Smooth muscle cell (in vitro differentiated cells): ENCODE results near the gene GFER. TPM values are rescaled to one million over a fixed set of nuclear protein-coding genes. Genes with fewer than 3 reads are reported as not detected.

Experiments
- DNase-seq: peaks from one replicate; lab custom pipeline; 2025; ENCODE audit not compliant: unreplicated experiment; lab: John Stamatoyannopoulos, UW
- H2AFZ ChIP-seq: fragments of 200-600 bp; sonication (generic); 2 replicates; pipeline ENCODE4 v1.6.0; 2016; ENCODE audit warnings: antibody characterized with exemption, low read depth, mild to moderate bottlenecking
- H3F3A ChIP-seq: fragments of 200-600 bp; sonication (generic); 2 replicates; pipeline ENCODE4 v1.6.0; 2017; ENCODE audit warnings: antibody characterized with exemption, low read depth
- H3K27ac ChIP-seq: fragments of 200-600 bp; sonication (generic); 2 replicates; pipeline ENCODE4 v1.5.1; 2016; ENCODE audit warnings: low read depth, mild to moderate bottlenecking
- H3K27me3 ChIP-seq: fragments of 200-600 bp; sonication (generic); 2 replicates; pipeline ENCODE4 v1.6.1; 2016; ENCODE audit warnings: low read depth, mild to moderate bottlenecking
- H3K36me3 ChIP-seq: fragments of 200-600 bp; sonication (generic); 2 replicates; pipeline ENCODE4 v1.5.1; 2016; ENCODE audit warnings: low read depth
- H3K4me1 ChIP-seq: fragments of 200-600 bp; sonication (generic); 2 replicates; pipeline ENCODE4 v1.5.1; 2016; ENCODE audit warnings: low read depth
- H3K4me2 ChIP-seq: fragments of 200-600 bp; sonication (generic); 2 replicates; pipeline ENCODE4 v1.6.0; 2016; ENCODE audit warnings: mild to moderate bottlenecking
- H3K4me3 ChIP-seq: fragments of 200-600 bp; sonication (generic); 2 replicates; pipeline ENCODE4 v1.5.1; 2016; ENCODE audit warnings: mild to moderate bottlenecking
- H3K79me2 ChIP-seq: fragments of 200-600 bp; sonication (generic); 2 replicates; pipeline ENCODE4 v1.6.0; 2016; ENCODE audit warnings: low read depth, mild to moderate bottlenecking
- H3K9ac ChIP-seq: fragments of 200-600 bp; sonication (generic); 2 replicates; pipeline ENCODE4 v1.6.0; 2016; ENCODE audit warnings: low read depth
- H3K9me3 ChIP-seq: fragments of 200-600 bp; sonication (generic); replicated peaks from 2 replicates; pipeline ENCODE4 v1.5.1; 2016; ENCODE audit warnings: low read depth
- H4K20me1 ChIP-seq: fragments of 200-600 bp; sonication (generic); 2 replicates; pipeline ENCODE4 v1.6.0; 2016; ENCODE audit warnings: low read depth
- CTCF ChIP-seq: fragments of 200-600 bp; sonication (generic); IDR thresholded peaks from 2 replicates; pipeline ENCODE4 v1.5.1; 2017; ENCODE audit warnings: borderline replicate concordance, mild to moderate bottlenecking, antibody characterized with exemption; ENCODE audit not compliant: insufficient read depth, poor library complexity, severe bottlenecking
- WGBS: methylation state at CpG from one replicate; pipeline ENCODE4 v1.1.7; 2016; ENCODE audit warnings: low lambda C conversion rate; 5-methylcytosine and 5-hydroxymethylcytosine counted together
- polyA plus RNA-seq: library from polyadenylated mRNA; unstranded; fragments of >200 nt; fragmentation: Nextera tagmentation; extraction: Ambion mirVana; gene quantifications from 2 replicates; pipeline ENCODE4 v1.2.1, GENCODE V29; 2016
- total RNA-seq: library from RNA; depleted of rRNA; stranded (reverse); fragments of >200 nt; gene quantifications from 2 replicates; pipeline ENCODE4 v1.2.3, GENCODE V29; 2014

The GFER gene
- total and polyA plus RNA-seq, 2 experiments from 2014 or later: 15.1 to 41.2 TPM

- no peak overlapping the region for H3K9ac ChIP-seq
- WGBS: 98% methylated on average over 27 of the region's 39 CpGs
Observed at GRCh38 chr16:1998852-1999801, 15.1 kb downstream of the GFER start.

GRCh38 chr16:1999866-2000514 lies 16.0 kb downstream of the GFER start:
- peaks cover 25% of the 10 kb centered on the region for H3F3A ChIP-seq
- TF ChIP-seq CTCF: no peak
- H4K20me1 ChIP-seq: peaks cover 51% of the 10 kb centered on the region
- no peak for DNase-seq
- H3K79me2 ChIP-seq: peaks cover 21% of the 10 kb centered on the region
- no peaks in the 10 kb centered on the region for H3K36me3 ChIP-seq
- no peak overlapping the region for H3K9ac ChIP-seq
- no peak overlapping the region for H3K27ac ChIP-seq
- H3K4me3 ChIP-seq: no peak overlapping the region
- no peaks in the 10 kb centered on the region for H3K9me3 ChIP-seq
- H2AFZ ChIP-seq: no peak overlapping the region
- H3K27me3 ChIP-seq: no peaks in the 10 kb centered on the region
- 98% methylated on average over 23 of the region's 28 CpGs for WGBS
- peaks cover 5% of the 10 kb centered on the region for H3K4me1 ChIP-seq
- H3K4me2 ChIP-seq: no peak overlapping the region

More at GRCh38 chr16:1998852-1999801, 15.1 kb downstream of the GFER start:
- Histone ChIP-seq H3K9me3 (no peaks in the 10 kb centered on the region), H3K79me2 (peaks cover 13% of the 10 kb centered on the region), H3K4me3 (no peak overlapping the region), H3K36me3 (no peaks in the 10 kb centered on the region), H3K4me2 (no peak overlapping the region), H3K27me3 (no peaks in the 10 kb centered on the region), H3F3A (peaks cover 25% of the 10 kb centered on the region), H3K4me1 (peaks cover 2% of the 10 kb centered on the region), H4K20me1 (peaks cover 42% of the 10 kb centered on the region), H2AFZ (no peak overlapping the region), H3K27ac (no peak overlapping the region)
- TF ChIP-seq CTCF: no peak
- DNase-seq: no peak

GRCh38 chr16:2001035-2001434 lies 17.0 kb downstream of the GFER start:
- Histone ChIP-seq H3K27me3 (no peaks in the 10 kb centered on the region), H3K79me2 (peaks cover 32% of the 10 kb centered on the region), H3K4me2 (no peak overlapping the region), H3K4me1 (peaks cover 5% of the 10 kb centered on the region), H2AFZ (no peak overlapping the region), H3K36me3 (no peaks in the 10 kb centered on the region), H4K20me1 (peaks cover 61% of the 10 kb centered on the region), H3K9ac (no peak overlapping the region), H3K4me3 (no peak overlapping the region), H3F3A (peaks cover 15% of the 10 kb centered on the region), H3K9me3 (no peaks in the 10 kb centered on the region), H3K27ac (no peak overlapping the region)
- no peak for TF ChIP-seq CTCF
- WGBS: 98% methylated on average over 19 of the region's 19 CpGs
- DNase-seq: no peak
